NCI-H146 treated with DMSO at 0.1 percent for 48 hours (cell line): ENCODE measurements around the gene CCDC85C.

Source experiments
- DNase-seq: peaks from one replicate; lab custom pipeline; 2025; ENCODE audit not compliant: unreplicated experiment; lab: John Stamatoyannopoulos, UW

The CCDC85C gene

GRCh38 chr14:99513946-99514551, 90.0 kb downstream of the CCDC85C start:
- no peak for DNase-seq

GRCh38 chr14:99513183-99513694, 90.8 kb downstream of the CCDC85C start:
- DNase-seq: no peak

DNA sequence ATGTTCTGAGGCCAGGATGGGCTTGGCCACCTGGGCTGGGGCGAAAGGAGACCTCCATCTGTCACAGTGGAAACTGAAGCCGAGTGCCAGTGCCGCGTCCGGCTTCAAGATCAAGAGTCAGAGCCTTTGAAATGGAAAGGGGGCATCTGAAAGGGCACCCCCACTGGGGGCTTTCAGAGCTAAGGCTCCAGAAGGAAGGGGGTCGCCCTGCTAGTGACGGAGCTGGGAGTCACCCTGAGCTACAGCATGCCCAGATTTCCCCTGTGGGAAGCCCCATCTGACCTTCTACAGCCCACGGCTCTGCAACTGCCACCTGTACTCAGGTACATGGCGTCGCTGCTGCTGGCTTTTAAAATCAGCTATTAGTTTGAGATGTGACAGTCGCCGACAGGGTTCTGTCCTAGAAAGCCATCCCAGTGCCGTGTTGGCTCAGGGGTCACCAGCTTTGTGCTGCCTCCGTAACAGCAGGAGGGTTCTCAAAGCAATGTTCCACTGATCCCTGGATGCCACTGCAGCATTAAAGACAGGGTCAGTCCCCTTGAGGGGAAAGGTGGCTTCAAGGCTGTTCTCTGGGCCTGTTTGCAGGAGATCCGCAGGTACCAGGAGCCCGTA, 91.3 kb downstream of the CCDC85C start:
- DNase-seq: no peak

GRCh38 chr14:99512110-99512449, 91.9 kb downstream of the CCDC85C start:
- no peak for DNase-seq

- no peak for DNase-seq
Observed at GRCh38 chr14:99511421-99512109, 92.4 kb downstream of the CCDC85C start.

GRCh38 chr14:99510556-99511139, 93.4 kb downstream of the CCDC85C start:
- no peak for DNase-seq

GRCh38 chr14:99509871-99510555, 94.0 kb downstream of the CCDC85C start:
- DNase-seq: no peak

- no peak for DNase-seq
Observed at GRCh38 chr14:99508896-99509629, 94.9 kb downstream of the CCDC85C start.

DNA sequence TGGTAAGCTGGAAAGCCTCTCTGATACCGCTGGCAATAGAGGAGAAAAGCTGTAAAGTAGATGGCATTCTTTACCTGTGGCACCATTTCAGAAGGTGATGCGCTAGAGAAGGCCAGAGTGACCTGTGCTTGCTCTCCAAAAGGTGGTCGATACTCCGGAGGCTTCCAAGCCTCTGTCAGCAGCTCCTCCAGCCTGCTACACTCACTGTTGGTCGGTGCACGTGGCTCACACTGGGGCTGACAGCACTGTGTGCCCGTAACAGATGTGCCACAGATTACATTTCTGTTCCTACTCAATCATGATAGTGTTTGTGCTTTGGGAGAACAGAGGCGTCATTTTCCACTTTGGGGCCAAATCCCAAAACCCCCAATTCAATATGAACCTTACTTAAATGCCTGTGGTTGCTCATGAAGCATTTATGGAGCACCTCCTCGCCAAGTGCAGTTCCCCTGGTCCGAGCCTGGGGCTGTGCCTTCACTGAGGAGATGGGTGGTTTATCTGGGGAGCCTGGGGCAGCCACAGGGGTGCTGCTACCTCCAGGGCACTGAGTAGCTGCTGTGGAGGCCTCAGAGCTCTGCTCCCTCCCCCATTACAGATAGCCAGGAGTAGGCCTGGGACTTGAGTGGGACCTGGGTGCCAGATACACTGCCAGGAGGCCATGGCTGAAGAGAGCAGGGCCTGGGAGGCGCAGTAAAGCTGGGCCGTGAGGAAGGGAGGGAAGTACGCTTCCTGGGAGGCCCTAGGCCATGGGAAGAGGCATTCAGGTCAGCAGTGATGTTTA, 96.0 kb downstream of the CCDC85C start:
- DNase-seq: no peak

DNA sequence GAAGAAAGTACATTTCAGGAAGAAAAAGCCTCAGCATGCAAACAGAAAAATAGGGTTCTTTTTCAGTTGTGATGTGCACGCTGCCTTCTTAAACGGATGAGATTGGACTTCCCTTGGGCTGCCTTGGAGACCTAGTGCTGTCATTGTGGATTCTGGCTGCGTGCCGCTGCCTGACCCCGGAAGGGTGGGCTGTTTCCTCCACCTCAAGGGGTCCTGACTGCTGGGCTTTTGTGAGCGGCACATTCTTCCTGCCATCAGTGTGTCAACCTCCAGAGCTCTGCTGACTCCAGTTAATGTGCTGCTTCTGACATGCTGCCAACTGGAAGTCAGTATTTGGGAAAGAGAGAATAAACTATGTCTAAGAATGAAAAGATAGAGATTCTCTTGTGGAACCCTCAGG, 97.7 kb downstream of the CCDC85C start:
- no peak for DNase-seq

DNA sequence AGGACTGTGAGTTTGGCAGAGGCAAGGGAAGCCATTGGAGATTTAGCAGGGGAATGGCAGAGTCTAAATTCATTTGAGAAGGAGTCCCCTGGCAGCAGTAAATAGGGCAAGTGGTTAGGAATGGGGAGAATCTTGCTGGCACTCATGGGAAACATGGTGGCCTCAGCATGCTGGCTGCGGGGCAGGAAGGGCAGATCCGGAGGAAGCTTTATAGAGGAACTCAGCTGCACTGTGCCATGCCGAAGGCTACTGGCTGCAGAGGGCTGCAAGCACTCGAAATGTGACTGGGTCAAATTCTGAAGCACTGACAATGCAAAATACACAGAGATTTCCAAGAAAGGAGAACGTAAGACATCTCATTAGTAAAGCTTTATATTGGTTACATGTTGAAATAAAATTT, 98.9 kb downstream of the CCDC85C start:
- DNase-seq: no peak

DNA sequence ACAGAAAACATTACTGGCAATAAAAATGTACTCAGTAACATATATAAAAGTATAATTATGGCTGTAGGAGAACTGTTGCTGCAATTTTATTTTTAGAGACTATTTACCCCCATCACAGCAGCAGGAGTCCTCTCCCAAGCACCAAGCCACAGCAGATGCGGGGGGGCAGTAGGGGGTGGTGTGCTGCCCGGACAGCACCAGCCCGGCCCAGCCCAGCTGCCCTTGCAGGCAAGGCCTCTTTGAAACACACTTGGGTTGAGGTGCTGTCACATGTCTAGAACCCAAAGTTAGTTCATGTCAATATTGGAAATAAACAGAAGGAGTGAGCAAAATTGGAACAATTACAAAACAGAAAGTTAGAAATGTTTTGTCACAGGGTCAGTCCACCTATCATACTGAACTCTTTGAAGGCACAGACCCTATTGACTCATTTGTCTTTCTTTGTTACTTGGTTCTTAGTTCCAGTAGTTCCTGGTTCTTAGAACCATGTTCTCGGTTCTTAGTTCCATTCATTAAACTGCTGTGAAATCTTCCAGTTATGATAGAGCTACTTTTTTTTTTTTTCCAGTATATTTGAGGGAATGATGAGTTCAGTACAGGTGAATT, 100.1 kb downstream of the CCDC85C start:
- no peak for DNase-seq

DNA sequence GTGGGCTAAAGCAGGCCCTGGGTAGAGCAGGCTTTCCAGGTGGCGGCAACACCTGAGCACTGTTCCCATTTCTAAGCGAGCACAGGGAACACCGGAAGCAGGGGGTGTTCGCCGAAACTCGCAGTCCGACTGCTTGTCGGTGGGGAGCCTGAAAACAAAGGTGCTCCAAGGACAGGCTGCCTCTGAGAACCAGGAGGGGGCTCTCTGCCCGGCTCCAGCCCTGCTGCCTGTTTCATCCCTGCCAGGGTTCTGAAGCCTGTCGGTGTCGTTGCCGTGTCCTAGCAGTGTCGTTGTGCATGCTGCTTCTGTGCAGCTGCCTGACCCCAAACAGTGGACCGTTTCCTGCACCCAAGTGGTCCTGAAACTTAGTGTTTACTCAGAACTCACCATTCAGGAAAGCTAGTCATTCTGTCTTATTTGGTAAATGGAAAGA, 101.0 kb downstream of the CCDC85C start:
- no peak for DNase-seq

DNA sequence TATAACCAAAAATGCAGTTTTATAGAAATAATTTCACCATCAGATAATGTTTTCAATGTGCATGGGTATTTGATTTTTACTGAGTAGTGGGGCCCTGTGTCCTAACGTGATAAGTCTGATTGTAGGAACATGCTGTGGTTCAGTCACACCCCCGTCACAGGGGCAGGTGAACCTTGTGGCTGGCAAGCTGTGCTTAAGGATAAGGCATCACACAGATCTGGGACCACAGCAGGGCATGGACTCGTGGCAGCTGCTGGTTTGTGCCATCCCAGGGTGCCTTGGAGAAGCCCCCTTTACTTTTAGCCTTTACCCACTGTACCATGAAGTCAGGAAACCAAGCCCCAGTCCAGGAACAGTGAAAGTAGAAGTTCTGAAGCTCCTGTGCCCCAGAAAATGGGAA, 106.1 kb downstream of the CCDC85C start:
- DNase-seq: no peak

DNA sequence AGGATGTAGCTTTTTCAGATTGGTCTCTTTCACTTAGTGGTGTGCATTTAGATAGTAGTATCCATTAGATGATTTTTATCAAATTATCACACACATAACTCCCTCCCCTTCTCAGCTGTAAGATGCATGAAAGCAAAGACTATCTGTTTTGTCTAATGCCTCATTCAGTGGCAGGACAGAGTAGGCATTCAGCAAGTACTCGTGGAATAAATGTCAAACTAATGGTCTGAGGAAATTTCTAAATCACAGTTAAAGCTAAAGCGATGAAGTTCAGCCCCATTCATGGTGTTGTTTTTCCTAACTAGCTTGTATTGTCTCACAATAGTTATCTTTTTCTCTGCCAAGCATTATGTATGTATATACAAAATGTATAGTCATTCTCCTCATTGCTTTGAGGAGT, 106.7 kb downstream of the CCDC85C start:
- no peak for DNase-seq

GRCh38 chr14:99484106-99484505, 119.9 kb downstream of the CCDC85C start:
- DNase-seq: no peak

DNA sequence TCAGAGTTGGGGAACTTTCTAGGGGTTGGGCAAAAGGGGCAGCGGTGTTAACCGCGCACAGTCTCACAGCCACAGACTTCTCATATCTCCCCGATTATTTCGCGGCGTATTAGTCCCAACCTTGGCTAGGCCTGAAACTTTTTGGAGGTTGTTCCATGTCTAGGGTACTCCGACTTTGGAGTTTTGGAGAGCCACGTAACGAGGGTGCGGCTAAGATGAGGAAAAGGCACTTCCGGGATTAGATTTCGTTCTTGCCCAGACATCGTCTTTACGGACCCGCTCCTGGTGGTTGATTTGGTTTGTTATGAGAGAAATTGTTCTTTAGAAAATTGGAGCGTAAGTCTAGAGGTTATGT, 122.3 kb downstream of the CCDC85C start:
- no peak for DNase-seq

GRCh38 chr14:99480917-99481744, 122.9 kb downstream of the CCDC85C start, which contains the start of gene CCNK:
Gene CCNK, plus strand, starts transcription at chr14:99481409. Its CDS starts 11,269 bp downstream, at chr14:99492678.
- peak; percentile 96 for DNase-seq
